ENCODE measurements around the gene LIM2.

The LIM2 gene

DNA sequence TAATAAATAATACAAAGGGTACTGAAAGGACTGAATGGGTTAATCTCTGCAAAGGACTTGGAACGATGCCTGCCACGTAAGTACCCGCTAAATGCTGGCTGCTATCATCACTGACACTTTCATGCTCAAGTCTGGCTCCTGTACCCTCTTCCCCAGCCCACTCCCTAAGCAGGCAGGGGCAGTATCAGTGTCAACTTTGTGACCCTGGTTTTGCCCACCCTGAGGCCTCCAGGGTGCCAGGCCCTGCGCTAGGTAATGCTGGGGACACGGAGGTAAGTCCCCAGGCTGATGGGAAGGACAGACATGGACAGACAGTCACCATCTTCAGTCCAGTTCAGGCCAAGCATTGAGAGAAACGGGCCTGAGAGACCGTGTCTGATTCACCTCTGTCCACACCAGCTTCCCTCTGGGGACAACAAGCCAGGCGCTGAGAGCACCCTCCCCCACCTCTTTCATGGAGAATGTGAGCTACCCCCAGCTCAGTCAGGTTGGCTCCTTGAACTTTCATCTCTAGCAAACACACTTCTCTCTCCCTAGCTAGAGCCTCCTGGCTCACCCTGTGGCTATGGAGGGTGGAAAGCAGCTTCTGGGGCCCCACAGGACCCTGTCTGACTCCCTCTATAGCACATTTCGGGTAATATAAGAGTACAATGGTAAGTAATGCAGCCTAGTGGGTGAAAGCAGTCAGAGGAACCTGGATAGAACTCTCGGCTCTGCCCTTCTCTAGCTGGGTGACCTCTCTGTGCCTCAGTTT, 22.4 kb downstream of the LIM2 start:
- no peak for DNase-seq

DNA sequence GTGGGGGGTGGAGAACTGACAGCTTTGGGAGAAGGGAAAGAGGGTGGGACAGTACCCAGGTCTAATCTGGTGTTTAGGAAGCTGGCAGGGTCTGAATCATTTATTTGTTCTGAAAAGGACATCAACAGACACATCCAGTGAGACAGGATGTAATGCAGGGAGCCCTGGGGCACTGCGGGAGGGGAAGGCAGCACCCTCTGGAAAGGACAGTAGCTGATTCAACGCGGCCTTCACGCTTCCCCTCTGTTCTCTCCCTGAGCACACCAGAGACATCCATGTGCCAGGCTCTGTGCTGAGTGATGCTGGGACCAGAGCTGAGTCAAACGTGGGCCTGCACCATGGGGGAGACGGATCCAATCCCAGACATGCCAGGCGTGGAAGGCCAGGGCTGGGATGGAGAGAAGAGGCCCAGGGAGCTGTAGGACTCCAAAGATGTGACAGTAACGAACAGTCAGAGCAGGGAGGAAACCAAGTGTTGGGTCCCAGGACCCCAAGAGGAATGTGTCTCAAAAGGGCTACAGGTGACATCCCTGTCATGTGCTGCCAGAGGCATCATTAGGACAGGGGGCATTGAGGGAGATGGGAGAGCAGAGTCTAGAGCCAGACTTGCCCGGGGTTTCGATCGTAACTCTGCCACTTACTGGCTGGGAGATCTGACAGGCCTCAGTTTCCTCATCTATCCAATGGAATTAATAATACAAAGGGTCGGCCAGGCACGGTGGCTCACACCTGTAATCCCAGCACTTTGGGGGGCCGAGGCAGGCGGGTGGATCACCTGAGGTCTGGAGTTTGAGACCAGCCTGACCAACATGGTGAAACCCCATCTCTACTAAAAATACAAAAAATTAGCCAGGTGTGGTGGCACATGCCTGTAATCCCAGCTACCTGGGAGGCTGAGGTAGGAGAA, 23.3 kb downstream of the LIM2 start:
- DNase-seq: no peak

DNA sequence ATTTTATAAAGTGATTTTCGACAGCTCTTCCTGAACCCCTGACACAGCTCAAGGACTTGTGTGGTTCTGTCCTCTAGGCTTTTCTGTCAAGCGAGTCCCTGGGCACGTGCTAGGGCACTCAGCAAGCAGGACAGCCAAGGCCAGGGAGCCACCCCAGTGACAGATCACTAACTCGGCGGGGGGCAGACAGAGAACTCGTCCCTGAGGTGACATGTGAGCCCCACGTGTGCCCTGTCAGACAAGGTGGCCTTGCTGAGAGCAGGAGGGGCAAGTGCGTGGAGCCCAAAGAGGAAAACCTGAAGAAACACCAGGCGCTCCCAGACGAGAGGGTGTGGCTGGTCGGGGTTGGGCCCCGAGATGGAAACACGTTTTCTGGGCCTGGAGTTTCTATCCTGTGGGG, 26.5 kb downstream of the LIM2 start:
- DNase-seq: no peak

DNA sequence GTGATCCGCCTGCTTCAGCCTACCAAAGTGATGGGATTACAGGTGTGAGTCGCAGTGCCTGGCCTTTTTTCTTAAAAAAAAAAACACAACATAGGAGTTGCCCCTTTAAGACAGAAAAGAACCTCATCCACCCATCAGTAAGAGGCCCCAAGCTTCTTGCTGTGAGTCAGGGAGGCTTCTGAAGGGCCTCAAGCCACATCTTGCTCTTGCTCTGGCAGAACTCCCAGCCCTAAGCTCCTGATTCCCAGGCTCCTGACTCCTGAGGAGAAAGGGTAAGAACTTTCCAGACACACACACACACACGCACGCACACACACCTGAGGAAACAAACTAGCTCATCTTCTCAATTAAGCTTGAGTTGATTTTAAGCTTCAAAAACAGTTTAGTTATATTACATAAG, 28.5 kb downstream of the LIM2 start:
- no peak for DNase-seq

DNA sequence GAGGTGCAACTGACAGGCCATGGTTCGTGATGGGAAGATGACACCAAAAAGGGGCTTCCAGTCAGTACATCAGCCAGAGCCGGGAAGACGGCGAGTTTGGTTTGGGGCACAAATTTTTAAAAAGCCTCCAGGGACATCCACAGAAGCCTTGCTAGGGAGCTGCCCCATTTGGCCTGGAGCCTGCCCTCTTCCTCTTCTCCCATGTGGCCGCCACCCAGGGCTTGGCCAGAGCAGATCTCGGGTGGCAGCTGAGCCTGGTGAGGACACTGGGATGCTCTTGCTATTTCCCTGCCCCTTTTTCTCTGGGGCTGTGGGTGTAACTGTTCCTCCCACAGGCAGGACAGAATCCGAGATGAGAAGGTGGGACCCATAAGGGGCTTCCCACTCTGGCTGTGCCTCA, 29.8 kb downstream of the LIM2 start:
- DNase-seq: no peak

DNA sequence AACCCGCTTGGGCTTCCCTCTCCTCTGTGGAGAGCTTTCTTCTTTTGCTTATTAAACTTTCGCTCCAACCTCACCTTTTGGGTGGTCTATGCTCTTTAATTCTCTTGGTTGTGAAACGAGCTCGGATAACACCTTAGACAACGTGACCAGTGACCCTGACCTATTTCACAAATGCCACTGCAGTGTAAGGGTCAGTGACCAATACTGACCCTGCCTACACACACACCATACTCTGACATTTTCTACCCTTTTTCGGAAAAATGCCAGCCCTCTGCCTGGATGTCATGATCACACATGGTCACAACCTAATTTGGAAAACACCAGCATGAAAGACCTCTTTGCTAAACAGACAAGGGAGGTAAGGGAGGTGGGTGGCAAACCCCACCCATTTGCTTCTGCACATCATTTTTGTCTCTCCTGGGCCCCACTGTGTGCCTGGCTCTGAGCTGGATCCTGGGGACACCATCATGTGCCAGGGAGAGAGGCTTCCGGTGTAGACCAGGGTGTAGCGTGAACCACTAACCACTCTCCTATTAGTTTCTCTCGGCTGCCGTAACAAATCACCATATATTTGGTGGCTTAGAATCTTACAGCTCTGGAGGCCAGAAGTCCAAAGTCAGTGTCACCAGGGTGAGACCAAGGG, 31.5 kb downstream of the LIM2 start:
- DNase-seq: no peak

DNA sequence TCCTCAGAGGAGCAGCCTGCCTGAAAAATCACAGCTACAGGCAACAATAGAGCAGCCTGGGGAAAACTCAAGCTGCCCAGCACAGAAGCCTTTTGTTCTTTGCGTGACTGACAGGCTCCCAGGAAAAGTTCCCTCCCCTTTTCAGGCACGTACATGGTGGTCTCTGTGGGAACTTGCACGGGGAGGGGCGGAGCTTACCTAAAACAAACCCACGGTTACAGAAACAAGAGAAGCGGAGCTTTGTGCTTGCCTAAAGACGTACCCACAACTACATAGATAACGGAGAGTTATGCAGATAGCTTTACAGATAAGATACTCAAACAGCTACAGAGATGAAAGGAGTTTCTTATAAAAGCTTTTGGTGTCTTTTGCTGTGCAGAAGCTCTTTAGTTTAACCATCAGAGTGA, 33.0 kb downstream of the LIM2 start:
- no peak for DNase-seq

DNA sequence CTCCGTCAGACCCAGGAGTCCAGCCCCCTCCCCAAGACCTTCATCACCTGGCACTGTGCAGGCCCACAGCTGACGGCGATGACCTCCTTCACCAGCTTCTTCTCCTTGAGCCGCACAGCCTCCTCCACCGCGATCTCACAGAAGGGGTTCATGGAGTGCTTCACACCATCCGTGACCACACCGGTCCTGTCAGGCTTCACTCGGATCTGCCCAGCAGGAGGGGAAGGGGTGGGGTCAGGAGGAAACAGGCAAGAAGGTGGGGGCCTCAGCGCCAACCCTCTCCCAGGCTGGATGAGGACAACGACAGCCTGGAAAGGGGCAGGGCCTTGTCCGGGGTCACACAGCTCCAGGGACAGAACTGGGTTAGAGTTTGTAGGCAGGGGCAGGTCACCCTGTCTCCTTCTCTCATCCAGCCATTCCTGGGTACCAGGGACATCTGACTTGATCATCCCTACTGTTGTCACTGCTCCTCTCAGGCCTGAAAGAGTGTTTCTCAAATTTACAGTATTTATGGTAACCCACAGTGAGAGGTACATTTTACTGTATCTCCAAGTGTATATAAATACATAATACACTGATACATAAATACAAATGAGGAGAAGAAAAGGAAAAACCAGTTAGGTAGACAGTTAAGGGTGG, 33.6 kb downstream of the LIM2 start:
- DNase-seq: no peak

DNA sequence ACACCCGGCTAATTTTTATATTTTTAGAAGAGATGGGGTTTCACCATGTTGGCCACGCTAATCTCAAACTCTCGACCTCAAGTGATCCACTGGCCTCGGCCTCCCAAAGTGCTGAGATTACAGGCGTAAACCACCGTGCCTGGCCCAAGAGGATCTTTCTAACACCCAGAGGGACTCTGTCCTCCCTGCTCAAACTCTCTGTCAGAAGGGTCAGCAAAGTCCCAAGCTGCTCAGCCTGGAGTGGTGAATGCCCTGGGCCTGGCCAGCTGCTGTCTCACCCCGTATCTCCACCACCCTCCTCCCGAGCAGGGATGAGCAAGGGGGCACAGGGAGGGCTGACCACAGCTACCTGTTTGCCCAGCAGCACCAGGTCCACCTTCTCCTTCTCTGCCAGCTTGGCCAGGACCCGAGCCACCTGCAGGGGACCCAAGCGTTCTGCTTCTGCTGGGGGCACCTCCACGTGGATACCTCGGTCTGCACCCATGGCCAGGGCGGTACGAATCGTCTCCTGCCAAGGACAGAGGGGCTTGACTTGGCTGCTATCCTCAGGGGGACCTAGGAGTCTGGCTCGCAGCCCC, 34.9 kb downstream of the LIM2 start:
- DNase-seq: no peak

DNA sequence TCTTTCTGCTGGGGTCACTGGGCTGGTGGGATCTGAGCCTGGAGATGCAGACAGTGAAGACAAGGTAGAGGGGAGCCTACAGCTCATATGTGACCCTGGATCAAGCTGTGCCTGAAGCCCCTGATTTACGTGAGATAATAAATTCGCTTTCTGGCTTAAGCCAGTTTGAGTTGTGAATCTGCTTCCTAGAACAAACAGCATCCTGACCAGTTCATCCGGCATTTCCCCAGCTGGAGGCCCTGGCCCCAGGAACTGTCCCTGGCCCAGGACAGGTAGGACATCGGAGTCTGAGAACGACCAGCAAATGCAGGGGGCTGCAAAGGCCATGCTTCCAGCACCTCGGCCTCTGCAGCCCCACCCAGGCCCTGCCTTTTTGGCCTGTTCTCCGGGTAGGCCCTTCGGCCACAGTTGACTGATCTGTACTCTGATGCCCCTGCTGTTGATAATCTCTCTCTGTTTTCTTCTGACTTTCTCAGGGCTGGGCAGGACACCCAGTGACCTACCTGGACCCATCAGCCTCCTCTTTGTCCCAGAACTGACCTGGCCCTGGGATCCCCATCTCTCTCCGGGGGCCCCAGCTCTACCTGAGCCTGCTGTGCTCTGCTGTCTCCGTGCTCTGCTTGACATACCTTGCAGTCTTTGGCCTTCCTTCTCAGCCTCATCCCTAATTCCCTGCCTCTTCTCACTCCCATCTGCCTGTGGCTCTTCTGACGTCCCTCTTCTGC, 36.3 kb downstream of the LIM2 start:
- no peak for DNase-seq

DNA sequence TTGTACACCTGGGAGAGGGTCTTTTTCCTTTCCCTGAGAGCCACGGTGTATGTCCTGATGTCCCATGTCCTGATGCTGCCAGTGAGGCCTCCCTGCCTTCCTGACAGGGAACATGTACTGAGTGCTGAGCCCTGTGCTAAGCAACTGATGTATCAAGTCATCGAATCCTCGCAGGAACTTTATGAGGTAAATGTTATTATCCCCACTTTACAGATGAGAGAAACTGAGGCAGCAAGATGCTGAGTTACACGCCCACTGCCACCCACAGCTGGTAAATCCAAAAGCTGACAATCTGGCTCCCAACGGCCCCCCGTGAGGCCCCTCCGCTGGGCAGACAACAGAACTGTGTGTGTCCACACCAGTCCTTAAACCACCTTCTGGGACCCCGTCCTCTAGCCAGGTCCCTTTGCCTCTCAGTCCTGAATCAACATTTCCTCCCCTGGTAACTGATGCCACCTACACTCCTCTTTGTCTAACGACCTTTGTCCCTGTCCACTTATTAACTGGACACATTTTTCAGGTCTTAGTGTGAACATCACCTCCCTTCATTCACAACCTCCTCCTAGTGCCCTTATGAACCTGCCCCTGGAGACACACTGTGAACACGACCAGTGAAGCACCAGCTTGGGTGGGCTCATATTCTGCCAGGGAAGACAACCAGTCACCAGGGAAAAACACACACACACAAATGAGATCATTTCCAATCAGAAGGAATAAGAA, 40.4 kb downstream of the LIM2 start:
- DNase-seq: no peak

DNA sequence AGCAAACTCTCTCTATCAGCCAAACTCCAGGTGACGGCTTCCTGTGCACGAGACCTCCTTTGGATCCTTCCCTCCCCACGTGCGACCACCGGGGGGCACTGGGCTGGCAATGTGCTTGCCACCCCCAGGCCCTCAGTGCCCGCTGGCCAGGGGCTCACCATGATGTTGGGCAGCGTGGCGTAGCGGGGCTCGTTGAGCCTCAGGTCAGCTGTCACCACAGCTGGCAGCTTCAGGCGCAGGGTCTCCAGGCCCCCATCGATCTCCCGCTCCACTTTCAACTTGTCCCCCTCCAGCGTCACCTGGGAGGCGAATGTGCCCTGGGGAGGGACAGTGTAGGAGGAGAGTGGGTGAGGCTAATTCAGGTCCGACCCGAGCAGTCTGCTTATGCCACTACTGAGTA, 41.0 kb downstream of the LIM2 start:
- no peak for DNase-seq

DNA sequence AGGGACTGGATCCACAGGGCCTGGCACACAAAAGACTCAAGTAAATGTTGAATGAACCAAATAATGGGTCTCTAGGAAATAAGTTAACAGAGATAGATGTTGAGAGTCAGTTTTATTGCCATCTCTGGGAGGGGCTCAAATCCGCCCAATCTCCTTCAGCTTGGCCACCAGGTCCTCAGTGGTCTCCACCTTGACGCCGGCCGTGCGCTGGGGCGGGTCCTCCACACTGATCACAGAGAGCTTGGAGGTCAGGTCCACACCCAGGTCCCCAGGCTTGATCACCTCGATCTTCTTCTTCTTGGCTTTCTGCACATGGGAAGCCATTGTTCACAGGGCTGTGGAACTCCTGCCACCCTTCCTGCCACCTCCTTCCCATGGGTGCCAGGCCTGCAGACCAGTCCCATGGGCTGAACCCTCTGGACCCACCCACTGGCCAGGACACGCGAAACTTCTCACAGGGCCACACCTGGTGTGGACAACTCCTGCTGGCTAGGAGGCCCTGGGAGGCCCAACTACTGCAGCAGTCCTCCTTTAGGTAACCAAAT, 42.6 kb downstream of the LIM2 start:
- DNase-seq: no peak

DNA sequence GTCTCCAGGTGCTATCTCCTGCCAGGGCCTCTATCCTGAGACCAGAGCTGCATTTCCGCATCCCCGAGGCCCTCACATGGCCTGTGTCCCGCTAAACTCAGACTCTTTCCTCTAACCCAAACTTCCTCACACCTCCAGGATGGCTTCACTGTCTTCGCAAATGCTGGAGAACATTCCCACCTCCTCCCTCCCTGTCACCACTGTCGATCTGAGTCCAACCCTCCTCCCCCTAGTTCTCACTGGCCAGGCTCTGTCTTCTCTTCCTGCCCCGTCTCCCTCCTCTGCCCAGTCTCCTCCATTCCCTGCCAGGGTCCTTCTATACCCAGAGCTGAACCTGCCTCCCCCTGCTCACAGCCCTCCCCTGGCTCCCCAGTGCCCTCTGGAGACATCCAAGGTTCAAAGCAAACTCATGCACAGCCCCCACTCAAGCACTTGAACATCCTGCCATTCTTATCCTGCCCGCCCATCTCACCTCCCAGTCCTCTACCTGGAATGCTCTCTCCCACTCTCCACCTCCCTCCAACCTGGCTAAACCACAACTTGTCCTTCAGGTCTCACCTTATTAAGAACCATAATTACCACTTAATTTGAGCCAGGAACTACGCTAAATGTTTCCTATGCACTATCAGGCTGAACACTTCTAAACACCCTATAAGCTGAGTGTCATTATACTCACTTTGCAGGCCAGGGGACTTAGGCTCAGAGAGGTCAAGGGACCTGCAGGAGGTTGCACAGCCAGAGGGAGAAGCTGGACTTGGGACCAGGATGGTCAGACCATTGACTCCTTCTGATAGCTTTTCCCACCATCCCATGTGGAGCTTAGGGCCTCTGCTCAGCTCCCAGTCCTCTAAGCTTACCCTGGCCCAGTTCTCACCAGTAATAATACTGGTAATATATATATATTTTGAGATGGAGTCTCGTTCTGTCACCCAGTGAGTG, 44.9 kb downstream of the LIM2 start:
- no peak for DNase-seq

DNA sequence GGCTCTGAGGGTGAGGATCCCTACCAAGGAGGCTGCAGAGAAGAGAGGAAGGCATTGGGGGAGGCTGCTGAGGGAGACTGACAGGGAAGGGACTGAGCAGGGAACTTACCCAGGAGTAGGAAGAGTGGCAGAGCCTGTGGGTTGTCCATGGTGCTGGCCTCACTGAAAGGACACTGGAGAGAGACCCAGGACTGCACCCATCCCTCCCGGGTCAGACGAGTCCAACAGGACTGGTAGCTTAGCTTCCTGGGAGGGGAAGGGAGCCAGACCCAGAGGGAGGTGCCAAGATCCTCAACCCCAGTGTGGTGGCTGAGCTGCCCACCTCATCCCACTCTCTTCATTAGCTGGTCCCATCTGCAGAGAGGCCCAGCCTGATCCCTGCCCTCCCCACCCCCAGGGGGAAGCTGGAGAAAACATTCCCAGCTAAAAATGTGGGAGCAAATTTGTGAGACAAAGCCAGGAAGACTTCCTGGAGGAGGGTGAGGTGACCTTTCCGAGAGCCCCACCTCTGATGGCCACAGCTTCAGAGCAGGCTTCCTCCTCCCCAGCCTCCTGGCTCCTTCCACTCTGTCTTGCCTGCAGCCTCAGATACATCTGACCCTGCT, 45.7 kb downstream of the LIM2 start, which contains the start of gene VSIG10L:
Gene VSIG10L, minus strand, starts transcription at position 164 of the 605 bp plus-strand sequence. Its CDS starts 15 bp downstream, at position 149.
- no peak for DNase-seq

DNA sequence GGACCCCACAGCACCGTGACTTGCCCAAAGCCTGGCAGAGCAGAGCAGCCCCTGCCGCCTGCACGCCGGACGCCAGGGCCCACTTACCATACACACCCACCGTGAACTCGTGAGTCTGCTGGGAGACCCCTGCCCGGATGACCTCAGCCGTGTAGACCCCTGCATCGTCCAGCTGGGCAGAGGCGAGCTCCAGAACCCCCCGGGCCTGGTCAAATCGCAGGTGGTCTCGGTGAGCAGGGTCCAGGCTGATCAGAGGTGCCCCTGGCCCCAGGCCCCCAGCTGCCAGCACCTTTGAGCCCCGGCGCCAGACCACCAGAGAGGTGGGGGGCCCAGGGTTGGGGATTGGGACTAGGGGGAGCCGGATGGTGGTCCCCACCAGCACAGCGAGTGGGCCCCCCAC, 46.7 kb downstream of the LIM2 start:
- no peak for DNase-seq

DNA sequence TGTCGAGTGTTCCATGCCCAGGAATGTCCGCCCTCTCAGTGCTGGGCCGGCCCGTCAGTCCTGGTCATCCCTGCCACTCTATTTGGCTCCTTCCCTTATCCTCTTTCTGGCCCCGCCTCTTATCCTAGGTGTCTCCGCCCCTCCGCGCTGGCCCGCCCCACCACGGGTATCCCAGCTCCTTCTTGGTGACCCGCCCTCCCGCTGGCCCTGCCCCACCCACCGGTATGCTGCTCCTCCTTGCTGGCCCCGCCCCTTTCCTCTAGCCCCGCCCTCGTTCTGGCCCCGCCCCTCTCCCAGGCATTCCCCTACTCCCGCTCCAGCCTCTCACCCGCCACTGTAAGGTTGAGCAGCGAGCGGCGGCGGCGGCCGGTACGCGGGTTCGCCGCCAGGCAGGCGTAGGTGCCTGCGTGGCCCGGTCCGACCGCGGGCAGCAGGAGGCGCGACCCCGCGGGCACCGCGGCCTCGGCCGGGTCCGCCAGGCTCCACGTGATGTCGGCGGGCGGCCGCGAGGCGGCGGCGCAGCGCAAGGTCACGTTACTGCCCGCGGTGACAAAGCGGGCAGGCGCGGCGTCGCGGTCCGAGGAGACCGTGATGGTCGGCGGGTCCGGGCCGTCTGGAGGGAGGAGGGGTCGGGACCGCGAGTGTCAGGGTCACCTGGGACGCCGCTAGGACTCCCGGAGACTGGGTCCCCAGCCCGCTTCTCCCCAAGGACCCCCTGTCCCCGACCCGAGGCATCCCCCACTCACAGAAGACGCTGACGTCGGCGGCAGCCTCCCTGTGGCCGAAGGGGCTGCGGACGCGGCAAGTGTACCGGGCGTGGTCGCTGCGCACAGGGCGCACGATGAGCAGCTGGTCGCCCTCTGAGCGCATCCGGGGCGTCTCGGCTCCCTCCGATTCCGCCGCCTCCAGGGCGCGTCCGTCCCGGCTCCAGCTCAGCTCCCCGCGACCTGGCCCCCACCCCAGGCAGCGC, 47.8 kb downstream of the LIM2 start:
- DNase-seq: no peak

DNA sequence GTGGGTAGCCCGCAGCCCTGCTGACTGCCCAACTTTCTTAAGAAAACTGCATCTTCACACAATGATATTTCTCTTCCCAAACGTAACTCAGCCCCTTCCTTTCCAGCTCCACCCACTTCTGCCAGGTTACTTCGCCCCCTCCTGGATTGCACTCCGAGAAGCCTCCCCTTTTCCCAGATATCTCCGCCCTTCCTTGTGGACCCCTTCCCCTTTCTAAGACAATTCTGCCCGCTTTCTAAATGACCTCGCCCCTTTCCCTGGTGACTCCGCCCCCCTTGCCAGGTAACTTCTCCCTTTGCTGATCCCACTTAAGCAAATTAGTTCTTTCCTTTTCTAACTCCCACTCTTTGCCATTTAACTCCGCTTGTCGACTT, 48.5 kb downstream of the LIM2 start:
- no peak for DNase-seq
